K562 (cell line): ENCODE measurements around the gene HOXB3. TPM values are rescaled to one million over a fixed set of nuclear protein-coding genes. Genes with fewer than 3 reads are reported as not detected.

Experiments
- BCL6 ChIP-seq: fragments of 250-450 bp; sonication (Bioruptor Pico); IDR thresholded peaks from 2 replicates; pipeline ENCODE4 v1.4.0; 2020
- ERF ChIP-seq: fragments of 450-650 bp; formaldehyde crosslinking; IDR thresholded peaks from 2 replicates; pipeline ENCODE4 v1.4.0; 2020; ENCODE audit warnings: mild to moderate bottlenecking, mixed read lengths
- LEF1 ChIP-seq: fragments of 450-650 bp; IDR thresholded peaks from 2 replicates; pipeline ENCODE4 v1.6.1; 2016; ENCODE audit warnings: mild to moderate bottlenecking
- NEUROD1 ChIP-seq: fragments of 150-350 bp; IDR thresholded peaks from 2 replicates; pipeline ENCODE4 v1.6.1; 2014; ENCODE audit warnings: borderline replicate concordance, low read length, low read depth; ENCODE audit not compliant: partially characterized antibody
- RAD21 ChIP-seq, 2 experiments: fragments of 250-450 bp in 1 of 2; fragments of 450-650 bp in 1 of 2; sonication (Bioruptor Pico) in 1 of 2; formaldehyde crosslinking in 1 of 2; IDR thresholded peaks in 1 of 2; conservative IDR thresholded peaks in 1 of 2; 2 replicates each; pipeline versions ENCODE4 v1.4.0 to v1.8.0; 2020 to 2022; ENCODE audit warnings: mild to moderate bottlenecking in 2 of 2, moderate library complexity in 1 of 2
- RAD51 ChIP-seq: fragments of 450-650 bp; IDR thresholded peaks from 2 replicates; pipeline ENCODE4 v1.7.1; 2016; ENCODE audit warnings: low read depth, mild to moderate bottlenecking, borderline replicate concordance
- RCOR1 ChIP-seq, 2 experiments: IDR thresholded peaks; 2 replicates each; pipeline ENCODE4 v1.6.1; 2012; ENCODE audit warnings: low read depth in 2 of 2, low read length in 2 of 2, borderline replicate concordance in 1 of 2, improper control_type of control experiment in 1 of 2
- polyA plus RNA-seq, 8 experiments: library from polyadenylated mRNA; depleted of rRNA in 4 of 8; stranded (reverse) in 5 of 8; unstranded in 3 of 8; fragments of >200 nt; fragmentation: Nextera tagmentation in 2 of 8; fragmentation: Illumina TruSeq in 1 of 8; extraction: Ambion mirVana in 2 of 8; extraction: Trizol in 1 of 8; gene quantifications; 2 replicates each; pipeline versions ENCODE4 v1.2.1 to v1.2.3, GENCODE V29; 2011 to 2014; ENCODE audit warnings: inconsistent platforms in 1 of 8, missing spikeins in 1 of 8
- total RNA-seq, 7 experiments: library from RNA; depleted of rRNA in 6 of 7; stranded (reverse); fragments of >200 nt in 6 of 7; fragmentation: Illumina TruSeq in 2 of 7; extraction: Trizol in 2 of 7; gene quantifications; 2 replicates each; pipeline versions ENCODE4 v1.2.1 to v1.2.3, GENCODE V29; 2011 to 2021; ENCODE audit warnings: low replicate concordance in 1 of 7
- TF ChIP-seq, protein P1 (sequence below), 2 experiments: fragments of 450-650 bp; IDR thresholded peaks; 2 replicates each; pipeline ENCODE4 v1.6.1; 2018; ENCODE audit warnings: mild to moderate bottlenecking in 2 of 2, low read depth in 1 of 2; ENCODE audit not compliant: partially characterized antibody in 2 of 2
- TF ChIP-seq, protein P2 (sequence below): fragments of 450-650 bp; IDR thresholded peaks from 2 replicates; pipeline ENCODE4 v1.7.1; 2018; ENCODE audit warnings: mild to moderate bottlenecking, low read depth; ENCODE audit not compliant: partially characterized antibody
- TF ChIP-seq, protein P3 (sequence below): IDR thresholded peaks from 2 replicates; pipeline ENCODE4 v1.6.1; 2012; ENCODE audit warnings: low read depth, low read length, improper control_type of control experiment, borderline replicate concordance
- TF ChIP-seq, protein P4 (sequence below): fragments of 450-650 bp; IDR thresholded peaks from 2 replicates; pipeline ENCODE4 v1.6.1; 2016
- TF ChIP-seq, protein P5 (sequence below), 2 experiments: IDR thresholded peaks in 1 of 2; conservative IDR thresholded peaks in 1 of 2; 2 replicates each; pipeline ENCODE4 v1.6.1; 2016; ENCODE audit warnings: low read depth in 2 of 2, mild to moderate bottlenecking in 1 of 2, missing compliant biosample characterization in 1 of 2, missing genetic modification characterization in 1 of 2, moderate library complexity in 1 of 2

The HOXB3 gene
- total and polyA plus RNA-seq, 9 of the 15 experiments (the other 6 are each of a cell fraction or from before 2014, with no cell fraction given), result 2.4 to 41.3 (median 20.2) TPM

DNA sequence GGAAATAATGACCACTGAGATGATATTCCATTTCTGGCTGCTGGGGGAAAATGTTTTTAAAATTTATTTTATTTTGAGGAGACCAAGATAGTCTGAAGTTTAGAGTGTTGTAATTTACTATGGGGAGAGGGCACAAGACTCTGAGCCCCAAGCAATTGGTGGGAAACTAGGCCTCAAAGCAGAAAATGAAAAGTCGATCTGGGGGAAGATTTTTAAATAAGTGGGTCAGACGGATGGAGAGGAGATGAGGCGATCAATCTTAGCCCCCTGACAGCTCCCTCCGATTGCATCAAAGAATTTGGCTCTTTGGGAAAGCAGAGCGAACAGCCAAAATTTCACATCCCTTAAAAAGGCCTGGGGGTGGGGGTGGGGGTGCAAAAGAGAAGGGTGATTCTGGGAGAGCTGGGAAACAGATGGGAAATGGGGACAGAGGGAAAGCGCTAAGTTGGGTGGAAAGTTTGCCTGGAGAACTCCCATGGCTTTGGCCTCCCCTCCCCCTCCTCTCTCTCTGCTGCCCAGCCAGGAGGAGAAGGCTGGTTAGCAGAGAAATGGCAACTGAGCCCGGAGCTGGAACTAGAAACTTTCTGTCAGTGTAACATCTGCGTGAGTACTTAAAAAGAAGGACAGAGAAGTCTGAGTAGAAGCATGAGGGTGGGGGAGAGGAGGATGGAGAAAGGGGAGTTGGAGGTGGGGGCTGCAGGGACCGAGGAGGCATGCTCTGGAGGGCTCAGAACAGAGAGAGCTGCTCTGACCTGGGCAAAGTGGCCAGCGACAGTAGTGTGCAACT lies 43.7 kb downstream of the HOXB3 start (continued):
- TF ChIP-seq, protein P1, sequence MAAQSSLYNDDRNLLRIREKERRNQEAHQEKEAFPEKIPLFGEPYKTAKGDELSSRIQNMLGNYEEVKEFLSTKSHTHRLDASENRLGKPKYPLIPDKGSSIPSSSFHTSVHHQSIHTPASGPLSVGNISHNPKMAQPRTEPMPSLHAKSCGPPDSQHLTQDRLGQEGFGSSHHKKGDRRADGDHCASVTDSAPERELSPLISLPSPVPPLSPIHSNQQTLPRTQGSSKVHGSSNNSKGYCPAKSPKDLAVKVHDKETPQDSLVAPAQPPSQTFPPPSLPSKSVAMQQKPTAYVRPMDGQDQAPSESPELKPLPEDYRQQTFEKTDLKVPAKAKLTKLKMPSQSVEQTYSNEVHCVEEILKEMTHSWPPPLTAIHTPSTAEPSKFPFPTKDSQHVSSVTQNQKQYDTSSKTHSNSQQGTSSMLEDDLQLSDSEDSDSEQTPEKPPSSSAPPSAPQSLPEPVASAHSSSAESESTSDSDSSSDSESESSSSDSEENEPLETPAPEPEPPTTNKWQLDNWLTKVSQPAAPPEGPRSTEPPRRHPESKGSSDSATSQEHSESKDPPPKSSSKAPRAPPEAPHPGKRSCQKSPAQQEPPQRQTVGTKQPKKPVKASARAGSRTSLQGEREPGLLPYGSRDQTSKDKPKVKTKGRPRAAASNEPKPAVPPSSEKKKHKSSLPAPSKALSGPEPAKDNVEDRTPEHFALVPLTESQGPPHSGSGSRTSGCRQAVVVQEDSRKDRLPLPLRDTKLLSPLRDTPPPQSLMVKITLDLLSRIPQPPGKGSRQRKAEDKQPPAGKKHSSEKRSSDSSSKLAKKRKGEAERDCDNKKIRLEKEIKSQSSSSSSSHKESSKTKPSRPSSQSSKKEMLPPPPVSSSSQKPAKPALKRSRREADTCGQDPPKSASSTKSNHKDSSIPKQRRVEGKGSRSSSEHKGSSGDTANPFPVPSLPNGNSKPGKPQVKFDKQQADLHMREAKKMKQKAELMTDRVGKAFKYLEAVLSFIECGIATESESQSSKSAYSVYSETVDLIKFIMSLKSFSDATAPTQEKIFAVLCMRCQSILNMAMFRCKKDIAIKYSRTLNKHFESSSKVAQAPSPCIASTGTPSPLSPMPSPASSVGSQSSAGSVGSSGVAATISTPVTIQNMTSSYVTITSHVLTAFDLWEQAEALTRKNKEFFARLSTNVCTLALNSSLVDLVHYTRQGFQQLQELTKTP (IDR thresholded peaks at IDR 0.05; ENCODE audit: low read depth in 1 of 2, partially characterized antibody in 2 of 2), result peak; percentile 16 to 46
- TF ChIP-seq RAD21 (CRISPR knock-in tag; conservative IDR thresholded peaks at IDR 0.05 in 1 of 2, IDR thresholded peaks at IDR 0.05 in 1 of 2) (no peak), LEF1 (no peak; the same call in 1 of the 2 replicates), NEUROD1 (peak; percentile 20), ERF (CRISPR knock-in tag) (0 out of 2 replicates have a peak, but pooled peaks have one; percentile 57), RCOR1 (IDR thresholded peaks at IDR 0.05; ENCODE audit: borderline replicate concordance in 1 of 2, low read depth in 2 of 2, low read length in 2 of 2) (peak in 1 of 2 experiments; percentile 69; a peak in 2 of 4 replicates), BCL6 (CRISPR knock-in tag) (no peak), RAD51 (no peak)
- TF ChIP-seq, protein P2, sequence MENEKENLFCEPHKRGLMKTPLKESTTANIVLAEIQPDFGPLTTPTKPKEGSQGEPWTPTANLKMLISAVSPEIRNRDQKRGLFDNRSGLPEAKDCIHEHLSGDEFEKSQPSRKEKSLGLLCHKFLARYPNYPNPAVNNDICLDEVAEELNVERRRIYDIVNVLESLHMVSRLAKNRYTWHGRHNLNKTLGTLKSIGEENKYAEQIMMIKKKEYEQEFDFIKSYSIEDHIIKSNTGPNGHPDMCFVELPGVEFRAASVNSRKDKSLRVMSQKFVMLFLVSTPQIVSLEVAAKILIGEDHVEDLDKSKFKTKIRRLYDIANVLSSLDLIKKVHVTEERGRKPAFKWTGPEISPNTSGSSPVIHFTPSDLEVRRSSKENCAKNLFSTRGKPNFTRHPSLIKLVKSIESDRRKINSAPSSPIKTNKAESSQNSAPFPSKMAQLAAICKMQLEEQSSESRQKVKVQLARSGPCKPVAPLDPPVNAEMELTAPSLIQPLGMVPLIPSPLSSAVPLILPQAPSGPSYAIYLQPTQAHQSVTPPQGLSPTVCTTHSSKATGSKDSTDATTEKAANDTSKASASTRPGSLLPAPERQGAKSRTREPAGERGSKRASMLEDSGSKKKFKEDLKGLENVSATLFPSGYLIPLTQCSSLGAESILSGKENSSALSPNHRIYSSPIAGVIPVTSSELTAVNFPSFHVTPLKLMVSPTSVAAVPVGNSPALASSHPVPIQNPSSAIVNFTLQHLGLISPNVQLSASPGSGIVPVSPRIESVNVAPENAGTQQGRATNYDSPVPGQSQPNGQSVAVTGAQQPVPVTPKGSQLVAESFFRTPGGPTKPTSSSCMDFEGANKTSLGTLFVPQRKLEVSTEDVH, result peak; percentile 21
- TF ChIP-seq, protein P3, sequence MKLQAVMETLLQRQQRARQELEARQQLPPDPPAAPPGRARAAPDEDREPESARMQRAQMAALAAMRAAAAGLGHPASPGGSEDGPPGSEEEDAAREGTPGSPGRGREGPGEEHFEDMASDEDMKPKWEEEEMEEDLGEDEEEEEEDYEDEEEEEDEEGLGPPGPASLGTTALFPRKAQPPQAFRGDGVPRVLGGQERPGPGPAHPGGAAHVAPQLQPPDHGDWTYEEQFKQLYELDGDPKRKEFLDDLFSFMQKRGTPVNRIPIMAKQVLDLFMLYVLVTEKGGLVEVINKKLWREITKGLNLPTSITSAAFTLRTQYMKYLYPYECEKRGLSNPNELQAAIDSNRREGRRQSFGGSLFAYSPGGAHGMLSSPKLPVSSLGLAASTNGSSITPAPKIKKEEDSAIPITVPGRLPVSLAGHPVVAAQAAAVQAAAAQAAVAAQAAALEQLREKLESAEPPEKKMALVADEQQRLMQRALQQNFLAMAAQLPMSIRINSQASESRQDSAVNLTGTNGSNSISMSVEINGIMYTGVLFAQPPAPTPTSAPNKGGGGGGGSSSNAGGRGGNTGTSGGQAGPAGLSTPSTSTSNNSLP, result peak; percentile 7; the same call in 1 of the 2 replicates
- TF ChIP-seq, protein P4, sequence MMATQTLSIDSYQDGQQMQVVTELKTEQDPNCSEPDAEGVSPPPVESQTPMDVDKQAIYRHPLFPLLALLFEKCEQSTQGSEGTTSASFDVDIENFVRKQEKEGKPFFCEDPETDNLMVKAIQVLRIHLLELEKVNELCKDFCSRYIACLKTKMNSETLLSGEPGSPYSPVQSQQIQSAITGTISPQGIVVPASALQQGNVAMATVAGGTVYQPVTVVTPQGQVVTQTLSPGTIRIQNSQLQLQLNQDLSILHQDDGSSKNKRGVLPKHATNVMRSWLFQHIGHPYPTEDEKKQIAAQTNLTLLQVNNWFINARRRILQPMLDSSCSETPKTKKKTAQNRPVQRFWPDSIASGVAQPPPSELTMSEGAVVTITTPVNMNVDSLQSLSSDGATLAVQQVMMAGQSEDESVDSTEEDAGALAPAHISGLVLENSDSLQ, result peak; percentile 97
- TF ChIP-seq, protein P5, sequence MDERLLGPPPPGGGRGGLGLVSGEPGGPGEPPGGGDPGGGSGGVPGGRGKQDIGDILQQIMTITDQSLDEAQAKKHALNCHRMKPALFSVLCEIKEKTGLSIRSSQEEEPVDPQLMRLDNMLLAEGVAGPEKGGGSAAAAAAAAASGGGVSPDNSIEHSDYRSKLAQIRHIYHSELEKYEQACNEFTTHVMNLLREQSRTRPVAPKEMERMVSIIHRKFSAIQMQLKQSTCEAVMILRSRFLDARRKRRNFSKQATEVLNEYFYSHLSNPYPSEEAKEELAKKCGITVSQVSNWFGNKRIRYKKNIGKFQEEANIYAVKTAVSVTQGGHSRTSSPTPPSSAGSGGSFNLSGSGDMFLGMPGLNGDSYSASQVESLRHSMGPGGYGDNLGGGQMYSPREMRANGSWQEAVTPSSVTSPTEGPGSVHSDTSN (CRISPR knock-in tag; IDR thresholded peaks at IDR 0.05; ENCODE audit: low read depth), result peak; percentile 87
- TF ChIP-seq, protein P5 (tag; conservative IDR thresholded peaks at IDR 0.05; ENCODE audit: low read depth), result peak; percentile 96
